GM12878 (cell line): ENCODE results near the gene TRIM71. TPM values are rescaled to one million over a fixed set of nuclear protein-coding genes. Genes with fewer than 3 reads are reported as not detected.

Experiments used
- ATAC-seq: fragments of 200-7000 bp; cut with Tn5 transposase; 3 replicates; pipeline ENCODE4 v1.9.1; 2020; ENCODE audit warnings: mild to moderate bottlenecking, moderate library complexity
- BruUV-seq: library from RNA; stranded (reverse); fragments of 400-500 nt; replicated peaks from 2 replicates; lab custom pipeline; 2021; lab: Mats Ljungman, UMichigan
- CTCF ChIA-PET: fragments of 300-600 bp; sonication (Branson Sonifier 250); formaldehyde crosslinking; extraction: SDS; loops from one replicate; lab custom pipeline; 2021; ENCODE audit warnings: inconsistent platforms; lab: Yijun Ruan, JAX
- POLR2A ChIA-PET: fragments of 350-600 bp; formaldehyde crosslinking; extraction: SDS; loops from one replicate; lab custom pipeline; 2021; ENCODE audit warnings: inconsistent platforms; lab: Charles Lee
- RAD21 ChIA-PET: fragments of 300-600 bp; sonication (Branson Sonifier 250); formaldehyde crosslinking; loops from one replicate; lab custom pipeline; 2023; ENCODE audit warnings: antibody characterized with exemption; ENCODE audit not compliant: unreplicated experiment; lab: Charles Lee
- SMC1A ChIA-PET: fragments of 300-600 bp; sonication (Branson Sonifier 250); formaldehyde crosslinking; loops from one replicate; lab custom pipeline; 2023; ENCODE audit not compliant: unreplicated experiment, uncharacterized antibody; lab: Charles Lee
- DNase-seq: peaks from one replicate; pipeline ENCODE4 v3.0.0-alpha.2; 2011; ENCODE audit warnings: low read depth, low spot score
- FAIRE-seq: peaks from 3 replicates; lab custom pipeline; 2011; peaks lifted over from hg19 to GRCh38; lab: Jason Lieb, UNC
- H2AFZ ChIP-seq: 2 replicates; pipeline ENCODE4 v1.6.0; 2011; ENCODE audit warnings: low read depth, low read length, control low read depth; ENCODE audit not compliant: control insufficient read depth
- H3K27ac ChIP-seq: 2 replicates; pipeline ENCODE4 v1.5.1; 2011; ENCODE audit warnings: control low read depth; ENCODE audit not compliant: control insufficient read depth, insufficient read depth
- H3K27me3 ChIP-seq, 2 experiments: replicated peaks in 1 of 2; 2 replicates each; pipeline versions ENCODE4 v1.6.0 to v1.6.1; 2011; ENCODE audit warnings: low read length in 1 of 2; ENCODE audit not compliant: control insufficient read depth in 2 of 2, insufficient read depth in 2 of 2
- H3K36me3 ChIP-seq, 2 experiments: 2 replicates each; pipeline ENCODE4 v1.5.1; 2011; ENCODE audit warnings: low read length in 1 of 2; ENCODE audit not compliant: control insufficient read depth in 2 of 2, insufficient read depth in 2 of 2
- H3K4me1 ChIP-seq: 2 replicates; pipeline ENCODE4 v1.6.1; 2011; ENCODE audit warnings: mild to moderate bottlenecking, low read length, moderate library complexity, mixed read lengths; ENCODE audit not compliant: control insufficient read depth, insufficient read depth
- H3K4me2 ChIP-seq: 2 replicates; pipeline ENCODE4 v1.6.0; 2011; ENCODE audit warnings: control low read depth; ENCODE audit not compliant: control insufficient read depth, insufficient read depth
- H3K4me3 ChIP-seq: fragments of 200-600 bp; sonication (generic); 2 replicates; pipeline ENCODE4 v1.5.1; 2016
- H3K79me2 ChIP-seq: 2 replicates; pipeline ENCODE4 v1.6.0; 2011; ENCODE audit warnings: low read length; ENCODE audit not compliant: control insufficient read depth, insufficient read depth
- H3K9ac ChIP-seq: 2 replicates; pipeline ENCODE4 v1.8.0; 2011; ENCODE audit warnings: low read length, control low read depth, mixed read lengths; ENCODE audit not compliant: control insufficient read depth, insufficient read depth
- H3K9me3 ChIP-seq: replicated peaks from 3 replicates; pipeline ENCODE4 v1.5.1; 2011; ENCODE audit warnings: mild to moderate bottlenecking, low read length; ENCODE audit not compliant: control insufficient read depth, insufficient read depth
- H4K20me1 ChIP-seq: 2 replicates; pipeline ENCODE4 v1.6.0; 2011; ENCODE audit not compliant: control insufficient read depth, insufficient read depth
- FOXM1 ChIP-seq: IDR thresholded peaks from 2 replicates; pipeline ENCODE4 v1.6.1; 2012; ENCODE audit warnings: low read depth, mild to moderate bottlenecking, inconsistent platforms, low read length, moderate library complexity
- JUNB ChIP-seq: IDR thresholded peaks from 2 replicates; pipeline ENCODE4 v1.6.1; 2016; ENCODE audit warnings: antibody characterized with exemption, mild to moderate bottlenecking
- NR2F1 ChIP-seq: fragments of 450-650 bp; conservative IDR thresholded peaks from 2 replicates; pipeline ENCODE4 v1.6.1; 2017; ENCODE audit warnings: mild to moderate bottlenecking
- POLR2A ChIP-seq: IDR thresholded peaks from 2 replicates; pipeline ENCODE4 v1.6.1; 2011; ENCODE audit warnings: low read depth, mild to moderate bottlenecking, low read length
- POLR2AphosphoS5 ChIP-seq: IDR thresholded peaks from 2 replicates; pipeline ENCODE4 v1.6.1; 2011; ENCODE audit warnings: mild to moderate bottlenecking, low read length, inconsistent platforms
- RCOR1 ChIP-seq: conservative IDR thresholded peaks from 2 replicates; pipeline ENCODE4 v1.6.1; 2012; ENCODE audit warnings: low read depth, low read length, improper control_type of control experiment
- SREBF2 ChIP-seq: IDR thresholded peaks from 2 replicates; pipeline ENCODE4 v1.6.1; 2012; ENCODE audit warnings: mild to moderate bottlenecking, low read length
- SRF ChIP-seq, 2 experiments: IDR thresholded peaks; 2 replicates each; pipeline ENCODE4 v1.6.1; 2011; ENCODE audit warnings: low read depth in 2 of 2, low read length in 2 of 2, mild to moderate bottlenecking in 1 of 2, moderate library complexity in 1 of 2
- STAT3 ChIP-seq: IDR thresholded peaks from 2 replicates; pipeline ENCODE4 v1.6.1; 2011; ENCODE audit warnings: low read depth, low read length, improper control_type of control experiment
- WGBS: methylation state at CpG from one replicate; pipeline ENCODE4 v1.1.6; 2016; ENCODE audit warnings: low lambda C conversion rate; ENCODE audit not compliant: insufficient replicate concordance, insufficient coverage; ENCODE audit errors: missing lambda C conversion rate; 5-methylcytosine and 5-hydroxymethylcytosine counted together
- in situ Hi-C: fragments of 300-500 bp; cut with MboI; formaldehyde crosslinking; loops from 9 replicates; pipeline ENCODE4 v1.14.3; 2018; ENCODE audit warnings: mixed read lengths
- intact Hi-C: fragments of 100-400 bp; cut with micrococcal nuclease; formaldehyde crosslinking; loops from one replicate; pipeline ENCODE4 v1.14.2; 2022; ENCODE audit not compliant: unreplicated experiment
- polyA plus RNA-seq, 11 experiments: library from polyadenylated mRNA; depleted of rRNA in 4 of 11; unstranded in 6 of 11; stranded (reverse) in 5 of 11; fragments of >200 nt; fragmentation: Nextera tagmentation in 4 of 11; fragmentation: Illumina TruSeq in 1 of 11; extraction: Ambion mirVana in 4 of 11; extraction: Trizol in 1 of 11; gene quantifications; 1 replicate in 1 of 11; 2 replicates in 10 of 11; pipeline versions ENCODE4 v1.2.1 to v1.2.3, GENCODE V29; 2011 to 2016; ENCODE audit warnings: inconsistent platforms in 2 of 11, missing spikeins in 2 of 11, low read depth in 1 of 11
- total RNA-seq, 4 experiments: library from RNA; depleted of rRNA in 3 of 4; stranded (reverse); fragments of >200 nt in 3 of 4; fragmentation: Illumina TruSeq in 1 of 4; extraction: Trizol in 1 of 4; gene quantifications; 2 replicates each; pipeline versions ENCODE4 v1.2.1 to v1.2.3, GENCODE V29; 2013 to 2021
- TF ChIP-seq, protein P1 (sequence below): fragments of 450-650 bp; IDR thresholded peaks from 2 replicates; pipeline ENCODE4 v1.6.1; 2017; ENCODE audit warnings: low read depth, mild to moderate bottlenecking, moderate library complexity
- TF ChIP-seq, protein P2 (sequence below): IDR thresholded peaks from 2 replicates; pipeline ENCODE4 v1.6.1; 2011; ENCODE audit warnings: mild to moderate bottlenecking, low read depth, low read length, moderate library complexity; ENCODE audit not compliant: insufficient replicate concordance
- TF ChIP-seq, protein P3 (sequence below): IDR thresholded peaks from 2 replicates; pipeline ENCODE4 v1.6.1; 2012; ENCODE audit warnings: improper control_type of control experiment, low read depth, low read length; ENCODE audit not compliant: insufficient replicate concordance
- TF ChIP-seq, protein P4 (sequence below): fragments of 450-650 bp; IDR thresholded peaks from 2 replicates; pipeline ENCODE4 v1.6.1; 2014; ENCODE audit warnings: mild to moderate bottlenecking

The TRIM71 gene
- total and polyA plus RNA-seq, 10 of the 15 experiments (the other 5 are each of a cell fraction or from before 2014, with no cell fraction given), result 0.02 to 1.8 (median 0.16) TPM

DNA sequence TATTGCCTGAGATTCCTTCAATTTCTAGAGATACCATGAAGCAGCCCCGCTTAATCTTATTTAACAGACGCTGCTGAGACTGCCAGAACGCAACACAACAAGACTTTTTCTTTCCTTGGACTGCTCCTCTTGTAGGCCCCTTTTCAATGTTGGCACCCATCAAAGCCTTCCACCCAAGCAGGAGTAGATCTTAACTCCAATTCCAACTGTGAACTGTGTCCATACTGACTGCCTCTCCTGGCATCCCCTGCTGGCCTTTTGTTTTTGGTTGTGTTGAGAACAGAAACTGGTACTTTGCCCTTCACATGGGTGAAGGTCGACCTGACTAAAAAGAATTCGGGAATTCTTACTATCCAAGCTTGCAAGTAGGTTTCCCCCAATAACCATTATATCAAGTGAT, 50.2 kb downstream of the TRIM71 start:
- in situ Hi-C loops, result no loop called here
- POLR2A ChIA-PET, result no interaction called here
- Histone ChIP-seq H2AFZ (no peak overlapping the region), H3K4me3 (no peak overlapping the region), H3K9me3 (no peaks in the 10 kb centered on the region), H4K20me1 (no peaks in the 10 kb centered on the region), H3K4me1 (no peaks in the 10 kb centered on the region), H3K9ac (no peak overlapping the region), H3K79me2 (no peaks in the 10 kb centered on the region), H3K4me2 (no peak overlapping the region), H3K27me3 (no peaks in the 10 kb centered on the region; a peak in 1 of 4 replicates), H3K36me3 (no peaks in the 10 kb centered on the region)
- SMC1A ChIA-PET, result no interaction called here
- CTCF ChIA-PET, result no interaction called here
- no peak for DNase-seq
- RAD21 ChIA-PET, result no interaction called here
- FAIRE-seq, result no peak
- BruUV-seq, result no TSS peak
- intact Hi-C loops, result no loop called here
- no peak for ATAC-seq
- TF ChIP-seq POLR2A (no peak), FOXM1 (no peak), JUNB (no peak), NR2F1 (no peak), RCOR1 (no peak), STAT3 (no peak), SREBF2 (no peak), POLR2AphosphoS5 (no peak), SRF (IDR thresholded peaks at IDR 0.05; ENCODE audit: low read depth in 2 of 2, low read length in 2 of 2) (no peak)
- TF ChIP-seq, protein P1, sequence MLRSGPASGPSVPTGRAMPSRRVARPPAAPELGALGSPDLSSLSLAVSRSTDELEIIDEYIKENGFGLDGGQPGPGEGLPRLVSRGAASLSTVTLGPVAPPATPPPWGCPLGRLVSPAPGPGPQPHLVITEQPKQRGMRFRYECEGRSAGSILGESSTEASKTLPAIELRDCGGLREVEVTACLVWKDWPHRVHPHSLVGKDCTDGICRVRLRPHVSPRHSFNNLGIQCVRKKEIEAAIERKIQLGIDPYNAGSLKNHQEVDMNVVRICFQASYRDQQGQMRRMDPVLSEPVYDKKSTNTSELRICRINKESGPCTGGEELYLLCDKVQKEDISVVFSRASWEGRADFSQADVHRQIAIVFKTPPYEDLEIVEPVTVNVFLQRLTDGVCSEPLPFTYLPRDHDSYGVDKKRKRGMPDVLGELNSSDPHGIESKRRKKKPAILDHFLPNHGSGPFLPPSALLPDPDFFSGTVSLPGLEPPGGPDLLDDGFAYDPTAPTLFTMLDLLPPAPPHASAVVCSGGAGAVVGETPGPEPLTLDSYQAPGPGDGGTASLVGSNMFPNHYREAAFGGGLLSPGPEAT, result no peak
- TF ChIP-seq, protein P2, sequence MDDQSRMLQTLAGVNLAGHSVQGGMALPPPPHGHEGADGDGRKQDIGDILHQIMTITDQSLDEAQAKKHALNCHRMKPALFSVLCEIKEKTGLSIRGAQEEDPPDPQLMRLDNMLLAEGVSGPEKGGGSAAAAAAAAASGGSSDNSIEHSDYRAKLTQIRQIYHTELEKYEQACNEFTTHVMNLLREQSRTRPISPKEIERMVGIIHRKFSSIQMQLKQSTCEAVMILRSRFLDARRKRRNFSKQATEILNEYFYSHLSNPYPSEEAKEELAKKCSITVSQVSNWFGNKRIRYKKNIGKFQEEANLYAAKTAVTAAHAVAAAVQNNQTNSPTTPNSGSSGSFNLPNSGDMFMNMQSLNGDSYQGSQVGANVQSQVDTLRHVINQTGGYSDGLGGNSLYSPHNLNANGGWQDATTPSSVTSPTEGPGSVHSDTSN, result no peak
- TF ChIP-seq, protein P3, sequence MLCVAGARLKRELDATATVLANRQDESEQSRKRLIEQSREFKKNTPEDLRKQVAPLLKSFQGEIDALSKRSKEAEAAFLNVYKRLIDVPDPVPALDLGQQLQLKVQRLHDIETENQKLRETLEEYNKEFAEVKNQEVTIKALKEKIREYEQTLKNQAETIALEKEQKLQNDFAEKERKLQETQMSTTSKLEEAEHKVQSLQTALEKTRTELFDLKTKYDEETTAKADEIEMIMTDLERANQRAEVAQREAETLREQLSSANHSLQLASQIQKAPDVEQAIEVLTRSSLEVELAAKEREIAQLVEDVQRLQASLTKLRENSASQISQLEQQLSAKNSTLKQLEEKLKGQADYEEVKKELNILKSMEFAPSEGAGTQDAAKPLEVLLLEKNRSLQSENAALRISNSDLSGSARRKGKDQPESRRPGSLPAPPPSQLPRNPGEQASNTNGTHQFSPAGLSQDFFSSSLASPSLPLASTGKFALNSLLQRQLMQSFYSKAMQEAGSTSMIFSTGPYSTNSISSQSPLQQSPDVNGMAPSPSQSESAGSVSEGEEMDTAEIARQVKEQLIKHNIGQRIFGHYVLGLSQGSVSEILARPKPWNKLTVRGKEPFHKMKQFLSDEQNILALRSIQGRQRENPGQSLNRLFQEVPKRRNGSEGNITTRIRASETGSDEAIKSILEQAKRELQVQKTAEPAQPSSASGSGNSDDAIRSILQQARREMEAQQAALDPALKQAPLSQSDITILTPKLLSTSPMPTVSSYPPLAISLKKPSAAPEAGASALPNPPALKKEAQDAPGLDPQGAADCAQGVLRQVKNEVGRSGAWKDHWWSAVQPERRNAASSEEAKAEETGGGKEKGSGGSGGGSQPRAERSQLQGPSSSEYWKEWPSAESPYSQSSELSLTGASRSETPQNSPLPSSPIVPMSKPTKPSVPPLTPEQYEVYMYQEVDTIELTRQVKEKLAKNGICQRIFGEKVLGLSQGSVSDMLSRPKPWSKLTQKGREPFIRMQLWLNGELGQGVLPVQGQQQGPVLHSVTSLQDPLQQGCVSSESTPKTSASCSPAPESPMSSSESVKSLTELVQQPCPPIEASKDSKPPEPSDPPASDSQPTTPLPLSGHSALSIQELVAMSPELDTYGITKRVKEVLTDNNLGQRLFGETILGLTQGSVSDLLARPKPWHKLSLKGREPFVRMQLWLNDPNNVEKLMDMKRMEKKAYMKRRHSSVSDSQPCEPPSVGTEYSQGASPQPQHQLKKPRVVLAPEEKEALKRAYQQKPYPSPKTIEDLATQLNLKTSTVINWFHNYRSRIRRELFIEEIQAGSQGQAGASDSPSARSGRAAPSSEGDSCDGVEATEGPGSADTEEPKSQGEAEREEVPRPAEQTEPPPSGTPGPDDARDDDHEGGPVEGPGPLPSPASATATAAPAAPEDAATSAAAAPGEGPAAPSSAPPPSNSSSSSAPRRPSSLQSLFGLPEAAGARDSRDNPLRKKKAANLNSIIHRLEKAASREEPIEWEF, result no peak
- TF ChIP-seq, protein P4, sequence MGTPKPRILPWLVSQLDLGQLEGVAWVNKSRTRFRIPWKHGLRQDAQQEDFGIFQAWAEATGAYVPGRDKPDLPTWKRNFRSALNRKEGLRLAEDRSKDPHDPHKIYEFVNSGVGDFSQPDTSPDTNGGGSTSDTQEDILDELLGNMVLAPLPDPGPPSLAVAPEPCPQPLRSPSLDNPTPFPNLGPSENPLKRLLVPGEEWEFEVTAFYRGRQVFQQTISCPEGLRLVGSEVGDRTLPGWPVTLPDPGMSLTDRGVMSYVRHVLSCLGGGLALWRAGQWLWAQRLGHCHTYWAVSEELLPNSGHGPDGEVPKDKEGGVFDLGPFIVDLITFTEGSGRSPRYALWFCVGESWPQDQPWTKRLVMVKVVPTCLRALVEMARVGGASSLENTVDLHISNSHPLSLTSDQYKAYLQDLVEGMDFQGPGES, result no peak
- TF ChIP-seq, all 136 proteins: peak for 0
- H3K27ac ChIP-seq, result no peak overlapping the region
- WGBS, result 89% methylated on average over 5 of the region's 5 CpGs
